HepG2 (cell line): ENCODE measurements around the gene VPS50. TPM values are rescaled to one million over a fixed set of nuclear protein-coding genes. Genes with fewer than 3 reads are reported as not detected.

ENCODE experiments used
- ATAC-seq: fragments of 200-7000 bp; cut with Tn5 transposase; 3 replicates; pipeline ENCODE4 v1.9.1; 2020; ENCODE audit warnings: mild to moderate bottlenecking, moderate library complexity
- BruUV-seq: library from RNA; stranded (reverse); fragments of 400-500 nt; replicated peaks from 2 replicates; lab custom pipeline; 2021; lab: Mats Ljungman, UMichigan
- CTCF ChIA-PET: fragments of 300-600 bp; formaldehyde crosslinking; extraction: SDS; loops from one replicate; lab custom pipeline; 2021; ENCODE audit warnings: low total read pairs, inconsistent platforms, low intra/inter-chr PET ratio; lab: Yijun Ruan, JAX
- POLR2A ChIA-PET: fragments of 350-600 bp; sonication (Branson Sonifier 250); formaldehyde crosslinking; loops from one replicate; lab custom pipeline; 2020; ENCODE audit warnings: antibody characterized with exemption, inconsistent platforms; lab: Yijun Ruan, JAX
- DNase-seq: peaks from one replicate; pipeline ENCODE4 v3.0.0-alpha.2; 2015; ENCODE audit warnings: low spot score
- FAIRE-seq: peaks from 3 replicates; lab custom pipeline; 2011; peaks lifted over from hg19 to GRCh38; lab: Jason Lieb, UNC
- H2AFZ ChIP-seq: one replicate; pipeline ENCODE4 v1.6.1; 2011; ENCODE audit warnings: low read length, inconsistent platforms
- H3K27ac ChIP-seq: fragments of 300-600 bp; 3 replicates; pipeline ENCODE4 v1.8.0; 2011; ENCODE audit warnings: mixed run types, mild to moderate bottlenecking, mixed read lengths, low read length, inconsistent platforms; ENCODE audit not compliant: insufficient read depth; ENCODE audit errors: extremely low read length
- H3K27me3 ChIP-seq, 2 experiments: fragments of 200-600 bp in 1 of 2; 2 replicates in 1 of 2; 3 replicates in 1 of 2; pipeline versions ENCODE4 v1.6.0 to v1.8.0; 2011; ENCODE audit warnings: low read length in 2 of 2, mild to moderate bottlenecking in 2 of 2, moderate library complexity in 2 of 2, inconsistent platforms in 1 of 2; ENCODE audit not compliant: insufficient read depth in 2 of 2, control insufficient read depth in 1 of 2
- H3K36me3 ChIP-seq, 2 experiments: fragments of 200-600 bp in 1 of 2; replicated peaks in 1 of 2; 2 replicates in 1 of 2; 3 replicates in 1 of 2; pipeline versions ENCODE4 v1.5.1 to v1.8.0; 2011; ENCODE audit warnings: low read length in 2 of 2, inconsistent platforms in 1 of 2; ENCODE audit not compliant: insufficient read depth in 2 of 2, control insufficient read depth in 1 of 2
- H3K4me1 ChIP-seq: 2 replicates; pipeline ENCODE4 v1.5.1; 2012; ENCODE audit warnings: low read length, inconsistent platforms; ENCODE audit not compliant: insufficient read depth
- H3K4me2 ChIP-seq: 2 replicates; pipeline ENCODE4 v1.6.0; 2011; ENCODE audit warnings: low read depth, low read length, inconsistent platforms
- H3K4me3 ChIP-seq, 3 experiments: fragments of 200-600 bp in 1 of 3; sonication (generic), shearing (Covaris generic) in 1 of 3; replicated peaks in 1 of 3; 2 replicates each; pipeline ENCODE4 v1.5.1; 2011 to 2016; ENCODE audit warnings: low read length in 3 of 3, inconsistent platforms in 2 of 3, low read depth in 2 of 3, mild to moderate bottlenecking in 2 of 3, control low read depth in 1 of 3, mixed read lengths in 1 of 3; ENCODE audit not compliant: insufficient read depth in 1 of 3
- H3K79me2 ChIP-seq: one replicate; pipeline ENCODE4 v1.6.1; 2011; ENCODE audit warnings: low read length, inconsistent platforms; ENCODE audit not compliant: insufficient read depth
- H3K9ac ChIP-seq: 2 replicates; pipeline ENCODE4 v1.6.0; 2011; ENCODE audit warnings: mild to moderate bottlenecking, low read depth, low read length, inconsistent platforms; ENCODE audit not compliant: insufficient read depth
- H3K9me3 ChIP-seq: 2 replicates; pipeline ENCODE4 v1.5.1; 2012; ENCODE audit warnings: mild to moderate bottlenecking, low read length
- H4K20me1 ChIP-seq: 2 replicates; pipeline ENCODE4 v1.6.0; 2011; ENCODE audit warnings: inconsistent platforms, mild to moderate bottlenecking, low read length, moderate library complexity; ENCODE audit not compliant: insufficient read depth
- BATF2 ChIP-seq: sonication (generic); formaldehyde crosslinking; IDR thresholded peaks from 2 replicates; pipeline ENCODE4 v1.8.0; 2022; ENCODE audit warnings: mild to moderate bottlenecking, missing genetic modification reagents, moderate library complexity
- EEA1 ChIP-seq: sonication (generic); formaldehyde crosslinking; IDR thresholded peaks from 2 replicates; pipeline ENCODE4 v1.5.1; 2020; ENCODE audit warnings: mild to moderate bottlenecking, missing genetic modification reagents, borderline replicate concordance
- GPN1 ChIP-seq: sonication (generic); formaldehyde crosslinking; IDR thresholded peaks from 2 replicates; pipeline ENCODE4 v1.5.1; 2020; ENCODE audit warnings: missing genetic modification reagents, borderline replicate concordance
- HDAC6 ChIP-seq: fragments of 200-600 bp; sonication (generic); IDR thresholded peaks from 2 replicates; pipeline ENCODE4 v1.7.0; 2017; ENCODE audit warnings: mild to moderate bottlenecking, antibody characterized with exemption, low read length, low read depth
- MAFF ChIP-seq: IDR thresholded peaks from 2 replicates; pipeline ENCODE4 v1.6.1; 2011; ENCODE audit warnings: low read depth, low read length, improper control_type of control experiment
- NFRKB ChIP-seq: fragments of 450-650 bp; IDR thresholded peaks from 2 replicates; pipeline ENCODE4 v1.6.1; 2017
- PRDM15 ChIP-seq: sonication (generic); formaldehyde crosslinking; IDR thresholded peaks from 2 replicates; pipeline ENCODE4 v1.4.0; 2020; ENCODE audit warnings: missing genetic modification reagents
- SRF ChIP-seq: IDR thresholded peaks from 2 replicates; pipeline ENCODE4 v1.6.1; 2011; ENCODE audit warnings: mild to moderate bottlenecking, low read depth, low read length, moderate library complexity
- TRIM24 ChIP-seq: sonication (generic); formaldehyde crosslinking; IDR thresholded peaks from 2 replicates; pipeline ENCODE4 v1.8.0; 2022; ENCODE audit warnings: mild to moderate bottlenecking, missing genetic modification reagents
- USF2 ChIP-seq, 2 experiments: sonication (generic) in 1 of 2; formaldehyde crosslinking in 1 of 2; IDR thresholded peaks; 2 replicates each; pipeline versions ENCODE4 v1.5.1 to v1.6.1; 2011 to 2020; ENCODE audit warnings: borderline replicate concordance in 1 of 2, low read depth in 1 of 2, low read length in 1 of 2, mild to moderate bottlenecking in 1 of 2, missing genetic modification reagents in 1 of 2, moderate library complexity in 1 of 2
- ZBTB34 ChIP-seq: sonication (generic); formaldehyde crosslinking; IDR thresholded peaks from 2 replicates; pipeline ENCODE4 v1.8.0; 2022; ENCODE audit warnings: mild to moderate bottlenecking, missing genetic modification reagents
- ZNF335 ChIP-seq: sonication (generic); formaldehyde crosslinking; IDR thresholded peaks from 2 replicates; pipeline ENCODE4 v1.4.0; 2020; ENCODE audit warnings: missing genetic modification reagents
- ZNF784 ChIP-seq: sonication (generic); formaldehyde crosslinking; IDR thresholded peaks from 2 replicates; pipeline ENCODE4 v1.5.1; 2020; ENCODE audit warnings: missing genetic modification reagents, mild to moderate bottlenecking, borderline replicate concordance
- ZSCAN5A ChIP-seq: sonication (generic); formaldehyde crosslinking; IDR thresholded peaks from 2 replicates; pipeline ENCODE4 v1.8.0; 2022; ENCODE audit warnings: mild to moderate bottlenecking, missing genetic modification reagents, borderline replicate concordance
- WGBS: methylation state at CpG from one replicate; pipeline ENCODE4 v1.1.6; 2017; ENCODE audit warnings: low lambda C conversion rate; 5-methylcytosine and 5-hydroxymethylcytosine counted together
- in situ Hi-C: cut with HindIII; loops from 2 replicates; pipeline ENCODE4 v1.10.0; 2017; ENCODE audit warnings: low pct_unique_long_range_greater_than_20kb; ENCODE audit not compliant: extremely low pct_ligation_motif_present
- intact Hi-C: fragments of 100-400 bp; cut with micrococcal nuclease; formaldehyde crosslinking; loops from one replicate; pipeline ENCODE4 v1.10.0; 2022; ENCODE audit not compliant: unreplicated experiment
- polyA plus RNA-seq, 8 experiments: library from polyadenylated mRNA; depleted of rRNA in 3 of 8; stranded (reverse) in 7 of 8; unstranded in 1 of 8; fragments of >200 nt; fragmentation: Illumina TruSeq in 4 of 8; extraction: Trizol in 4 of 8; gene quantifications; 2 replicates each; pipeline versions ENCODE4 v1.2.1 to v1.2.3, GENCODE V29; 2011 to 2016; ENCODE audit warnings: low read depth in 4 of 8, missing spikeins in 1 of 8, mixed read lengths in 1 of 8; ENCODE audit not compliant: insufficient read depth in 1 of 8
- total RNA-seq, 5 experiments: library from RNA; depleted of rRNA; stranded (reverse); fragments of >200 nt; fragmentation: Illumina TruSeq; extraction: Trizol; gene quantifications; 2 replicates each; pipeline ENCODE4 v1.2.3, GENCODE V29; 2016; ENCODE audit warnings: low read depth in 1 of 5

The VPS50 gene
- total and polyA plus RNA-seq, 2 of the 13 experiments (the other 11 are each of a cell fraction or from before 2014, with no cell fraction given), result 10.3 to 20.4 TPM

GRCh38 chr7:93205046-93205445, 27.1 kb upstream of the VPS50 start:
- intact Hi-C loops (no loop called here), in situ Hi-C loops (no loop called here)
- no peak overlapping the region for H3K27ac ChIP-seq
- ATAC-seq, result no peak
- no peaks in the 10 kb centered on the region for H4K20me1 ChIP-seq
- ChIA-PET CTCF (no interaction called here), POLR2A (no interaction called here)
- WGBS, result 0% methylated on average over 2 of the region's 2 CpGs
- no peak for DNase-seq
- H3K36me3 ChIP-seq, result no peaks in the 10 kb centered on the region
- H3K9me3 ChIP-seq, result no peaks in the 10 kb centered on the region
- no peak overlapping the region for H3K4me3 ChIP-seq
- no TSS peak for BruUV-seq
- H3K4me2 ChIP-seq, result no peak overlapping the region
- no peak overlapping the region for H3K9ac ChIP-seq
- H3K4me1 ChIP-seq, result peaks cover 6% of the 10 kb centered on the region; the same call in 1 of the 2 replicates
- FAIRE-seq, result no peak
- no peaks in the 10 kb centered on the region for H3K79me2 ChIP-seq
- no peak overlapping the region for H2AFZ ChIP-seq
- H3K27me3 ChIP-seq, result 0 out of 5 replicates have a peak, but pooled peaks cover 0 to 4% of the 10 kb centered on the region in 2 experiments
- TF ChIP-seq ZSCAN5A (CRISPR knock-in tag) (no peak), EEA1 (no peak), BATF2 (CRISPR knock-in tag) (no peak), SRF (no peak), GPN1 (no peak), USF2 (IDR thresholded peaks at IDR 0.05; ENCODE audit: low read depth, low read length) (no peak), USF2 (CRISPR knock-in tag; IDR thresholded peaks at IDR 0.05; ENCODE audit: borderline replicate concordance) (no peak), TRIM24 (no peak), NFRKB (no peak), MAFF (no peak), ZNF335 (CRISPR knock-in tag) (no peak), ZNF784 (CRISPR knock-in tag) (no peak), ZBTB34 (CRISPR knock-in tag) (no peak), HDAC6 (no peak), PRDM15 (CRISPR knock-in tag) (no peak)
